ENCODE data around the gene MTPN.

GRCh38 chr7:135886345-135887132 is 90.6 kb downstream of the MTPN start:
- no peak for TF ChIP-seq SUZ12 (IDR thresholded peaks at IDR 0.05; ENCODE audit: extremely low read depth, insufficient read depth, insufficient read length)
- TF ChIP-seq ZNF274 (IDR thresholded peaks at IDR 0.05; ENCODE audit: low read depth, low read length): no peak
- TF ChIP-seq YY1 (IDR thresholded peaks at IDR 0.05; ENCODE audit: insufficient read depth, insufficient read length): no peak
